Esophagus muscularis mucosa (tissue), 3 donors: Measurements from ENCODE around the gene DOCK4.

Experiments used
- POLR2A ChIP-seq: fragments of 450-650 bp; IDR thresholded peaks from one replicate; pipeline ENCODE4 v1.6.1; 2017; ENCODE audit warnings: antibody characterized with exemption, moderate library complexity, mild to moderate bottlenecking, low read depth
- TF ChIP-seq, protein P1 (sequence below), 3 experiments: fragments of 200-600 bp in 2 of 3; fragments of 450-650 bp in 1 of 3; sonication (generic) in 2 of 3; IDR thresholded peaks; one replicate each; pipeline ENCODE4 v1.5.1; 2017 to 2019; ENCODE audit warnings: antibody characterized with exemption in 3 of 3, mild to moderate bottlenecking in 2 of 3, moderate library complexity in 1 of 3

- TF ChIP-seq, protein P1, sequence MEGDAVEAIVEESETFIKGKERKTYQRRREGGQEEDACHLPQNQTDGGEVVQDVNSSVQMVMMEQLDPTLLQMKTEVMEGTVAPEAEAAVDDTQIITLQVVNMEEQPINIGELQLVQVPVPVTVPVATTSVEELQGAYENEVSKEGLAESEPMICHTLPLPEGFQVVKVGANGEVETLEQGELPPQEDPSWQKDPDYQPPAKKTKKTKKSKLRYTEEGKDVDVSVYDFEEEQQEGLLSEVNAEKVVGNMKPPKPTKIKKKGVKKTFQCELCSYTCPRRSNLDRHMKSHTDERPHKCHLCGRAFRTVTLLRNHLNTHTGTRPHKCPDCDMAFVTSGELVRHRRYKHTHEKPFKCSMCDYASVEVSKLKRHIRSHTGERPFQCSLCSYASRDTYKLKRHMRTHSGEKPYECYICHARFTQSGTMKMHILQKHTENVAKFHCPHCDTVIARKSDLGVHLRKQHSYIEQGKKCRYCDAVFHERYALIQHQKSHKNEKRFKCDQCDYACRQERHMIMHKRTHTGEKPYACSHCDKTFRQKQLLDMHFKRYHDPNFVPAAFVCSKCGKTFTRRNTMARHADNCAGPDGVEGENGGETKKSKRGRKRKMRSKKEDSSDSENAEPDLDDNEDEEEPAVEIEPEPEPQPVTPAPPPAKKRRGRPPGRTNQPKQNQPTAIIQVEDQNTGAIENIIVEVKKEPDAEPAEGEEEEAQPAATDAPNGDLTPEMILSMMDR (IDR thresholded peaks at IDR 0.05) = no peak
- TF ChIP-seq POLR2A = no peak
These were observed 515.7 kb downstream of the DOCK4 start for GRCh38 chr7:111690364-111691111.
